HEK293T (cell line): Measurements from ENCODE around the gene ZC3H12D.

Source experiments
- ARNT ChIP-seq: fragments of 450-650 bp; IDR thresholded peaks from 2 replicates; pipeline ENCODE4 v1.6.1; 2017; ENCODE audit warnings: mild to moderate bottlenecking
- FOXK2 ChIP-seq: fragments of 450-650 bp; IDR thresholded peaks from 2 replicates; pipeline ENCODE4 v1.6.1; 2016; ENCODE audit warnings: mild to moderate bottlenecking
- L3MBTL2 ChIP-seq: fragments of 450-650 bp; conservative IDR thresholded peaks from 2 replicates; pipeline ENCODE4 v1.6.1; 2016; ENCODE audit warnings: mild to moderate bottlenecking
- LEF1 ChIP-seq: fragments of 450-650 bp; IDR thresholded peaks from 2 replicates; pipeline ENCODE4 v1.6.1; 2017; ENCODE audit warnings: mild to moderate bottlenecking, borderline replicate concordance
- TF ChIP-seq, protein P1 (sequence below): fragments of 450-650 bp; IDR thresholded peaks from 2 replicates; pipeline ENCODE4 v1.6.1; 2016

GRCh38 chr6:149501768-149502167, 17.0 kb upstream of the ZC3H12D start:
- TF ChIP-seq LEF1 (no peak), FOXK2 (no peak), L3MBTL2 (no peak), ARNT (no peak)
- TF ChIP-seq, protein P1, sequence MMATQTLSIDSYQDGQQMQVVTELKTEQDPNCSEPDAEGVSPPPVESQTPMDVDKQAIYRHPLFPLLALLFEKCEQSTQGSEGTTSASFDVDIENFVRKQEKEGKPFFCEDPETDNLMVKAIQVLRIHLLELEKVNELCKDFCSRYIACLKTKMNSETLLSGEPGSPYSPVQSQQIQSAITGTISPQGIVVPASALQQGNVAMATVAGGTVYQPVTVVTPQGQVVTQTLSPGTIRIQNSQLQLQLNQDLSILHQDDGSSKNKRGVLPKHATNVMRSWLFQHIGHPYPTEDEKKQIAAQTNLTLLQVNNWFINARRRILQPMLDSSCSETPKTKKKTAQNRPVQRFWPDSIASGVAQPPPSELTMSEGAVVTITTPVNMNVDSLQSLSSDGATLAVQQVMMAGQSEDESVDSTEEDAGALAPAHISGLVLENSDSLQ: no peak
